Mesothelial cell of epicardium (in vitro differentiated cells): ENCODE results near the gene GGA2. TPM values are rescaled to one million over a fixed set of nuclear protein-coding genes. Genes with fewer than 3 reads are reported as not detected.
"Not testable (repeated sequence)": the region's sequence is repeated elsewhere in the genome, so short reads cannot be mapped to it uniquely, and the experiment has no call there.

Experiments
- DNase-seq, 2 experiments: peaks; one replicate each; pipeline ENCODE4 v3.0.0; 2021; ENCODE audit warnings: low spot score in 2 of 2; ENCODE audit not compliant: unreplicated experiment in 2 of 2
- H3K27ac Mint-ChIP-seq: 2 replicates; pipeline ENCODE4 v1.8.0; 2021; ENCODE audit warnings: mixed read lengths
- H3K27me3 Mint-ChIP-seq: 2 replicates; pipeline ENCODE4 v1.8.0; 2021; ENCODE audit warnings: low read depth, mixed read lengths
- H3K36me3 Mint-ChIP-seq: 2 replicates; pipeline ENCODE4 v1.8.0; 2021; ENCODE audit warnings: mixed read lengths
- H3K4me1 Mint-ChIP-seq: 2 replicates; pipeline ENCODE4 v1.8.0; 2021; ENCODE audit warnings: mixed read lengths
- H3K4me3 Mint-ChIP-seq: 2 replicates; pipeline ENCODE4 v1.8.0; 2021; ENCODE audit warnings: mild to moderate bottlenecking, moderate library complexity, mixed read lengths
- H3K9me3 Mint-ChIP-seq: 2 replicates; pipeline ENCODE4 v1.8.0; 2021; ENCODE audit warnings: mixed read lengths
- total RNA-seq: library from RNA; stranded (reverse); gene quantifications from 3 replicates; pipeline ENCODE4 v1.2.1, GENCODE V29; 2021
- TF ChIP-seq, protein P1 (sequence below): fragments of 200-600 bp; sonication (generic); IDR thresholded peaks from one replicate; pipeline ENCODE4 v1.5.0; 2021; ENCODE audit warnings: antibody characterized with exemption; ENCODE audit not compliant: unreplicated experiment

The GGA2 gene
- total RNA-seq, 1 donor from 2014 or later = 102 TPM

GRCh38 chr16:23515881-23516280 is 5.6 kb upstream of the GGA2 start:
- peaks cover 16% of the 10 kb centered on the region for H3K36me3 Mint-ChIP-seq
- no peaks in the 10 kb centered on the region for H3K27me3 Mint-ChIP-seq
- no peak overlapping the region for H3K27ac Mint-ChIP-seq

DNA sequence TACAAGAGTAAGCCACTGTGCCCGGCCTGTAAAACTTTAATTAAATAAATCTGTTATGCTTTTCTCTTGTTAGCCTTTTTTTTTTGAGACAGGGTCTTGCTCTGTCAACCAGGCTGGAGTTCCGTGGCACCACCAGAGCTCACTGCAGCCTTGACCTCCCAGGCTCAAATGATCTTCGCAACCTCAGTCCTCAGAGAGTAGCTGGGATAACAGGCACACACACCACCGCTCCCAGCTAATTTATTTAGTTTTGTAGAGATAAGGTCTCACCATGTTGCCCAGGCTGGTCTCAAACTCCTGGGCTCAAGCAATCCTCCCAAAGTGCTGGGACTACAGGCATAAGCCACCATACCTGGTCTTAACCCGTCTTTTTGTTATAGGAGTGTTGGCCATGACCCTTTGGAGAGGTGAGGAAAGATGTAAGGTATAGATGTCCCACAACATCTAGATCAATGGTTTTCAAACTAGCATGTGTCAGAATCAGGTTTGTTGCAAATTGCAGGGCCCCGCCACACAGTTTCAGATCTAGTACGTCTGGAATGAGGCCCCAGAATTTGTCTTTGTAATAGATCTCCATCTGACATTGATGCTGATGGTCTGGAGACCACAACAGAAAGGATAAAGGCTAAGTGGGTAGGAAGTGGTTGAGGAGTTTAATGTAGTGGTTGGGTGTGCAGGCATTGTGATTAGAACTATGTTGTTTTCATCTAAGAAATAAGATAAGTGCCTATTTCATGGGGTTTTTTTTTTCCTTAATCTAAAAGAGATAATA is 4.3 kb upstream of the GGA2 start:
- Mint-ChIP-seq H3K36me3 (peaks cover 14% of the 10 kb centered on the region), H3K4me1 (no peaks in the 10 kb centered on the region), H3K27ac (no peak overlapping the region), H3K4me3 (no peak overlapping the region), H3K9me3 (no peaks in the 10 kb centered on the region), H3K27me3 (no peaks in the 10 kb centered on the region)
- TF ChIP-seq, protein P1, sequence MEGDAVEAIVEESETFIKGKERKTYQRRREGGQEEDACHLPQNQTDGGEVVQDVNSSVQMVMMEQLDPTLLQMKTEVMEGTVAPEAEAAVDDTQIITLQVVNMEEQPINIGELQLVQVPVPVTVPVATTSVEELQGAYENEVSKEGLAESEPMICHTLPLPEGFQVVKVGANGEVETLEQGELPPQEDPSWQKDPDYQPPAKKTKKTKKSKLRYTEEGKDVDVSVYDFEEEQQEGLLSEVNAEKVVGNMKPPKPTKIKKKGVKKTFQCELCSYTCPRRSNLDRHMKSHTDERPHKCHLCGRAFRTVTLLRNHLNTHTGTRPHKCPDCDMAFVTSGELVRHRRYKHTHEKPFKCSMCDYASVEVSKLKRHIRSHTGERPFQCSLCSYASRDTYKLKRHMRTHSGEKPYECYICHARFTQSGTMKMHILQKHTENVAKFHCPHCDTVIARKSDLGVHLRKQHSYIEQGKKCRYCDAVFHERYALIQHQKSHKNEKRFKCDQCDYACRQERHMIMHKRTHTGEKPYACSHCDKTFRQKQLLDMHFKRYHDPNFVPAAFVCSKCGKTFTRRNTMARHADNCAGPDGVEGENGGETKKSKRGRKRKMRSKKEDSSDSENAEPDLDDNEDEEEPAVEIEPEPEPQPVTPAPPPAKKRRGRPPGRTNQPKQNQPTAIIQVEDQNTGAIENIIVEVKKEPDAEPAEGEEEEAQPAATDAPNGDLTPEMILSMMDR = no peak
- no peak for DNase-seq

More at GRCh38 chr16:23515881-23516280, 5.6 kb upstream of the GGA2 start:
- Mint-ChIP-seq H3K4me3 (no peak overlapping the region), H3K9me3 (no peaks in the 10 kb centered on the region), H3K4me1 (no peaks in the 10 kb centered on the region)
- no peak for DNase-seq
- TF ChIP-seq, protein P1 = no peak

- Mint-ChIP-seq H3K27me3 (no peaks in the 10 kb centered on the region), H3K4me1 (peaks cover 13% of the 10 kb centered on the region), H3K9me3 (no peaks in the 10 kb centered on the region), H3K27ac (no peak overlapping the region), H3K36me3 (peaks cover 13% of the 10 kb centered on the region), H3K4me3 (no peak overlapping the region)
- DNase-seq = no peak
- TF ChIP-seq, protein P1 = no peak
These were observed 1.9 kb upstream of the GGA2 start for GRCh38 chr16:23512168-23512695.

DNA sequence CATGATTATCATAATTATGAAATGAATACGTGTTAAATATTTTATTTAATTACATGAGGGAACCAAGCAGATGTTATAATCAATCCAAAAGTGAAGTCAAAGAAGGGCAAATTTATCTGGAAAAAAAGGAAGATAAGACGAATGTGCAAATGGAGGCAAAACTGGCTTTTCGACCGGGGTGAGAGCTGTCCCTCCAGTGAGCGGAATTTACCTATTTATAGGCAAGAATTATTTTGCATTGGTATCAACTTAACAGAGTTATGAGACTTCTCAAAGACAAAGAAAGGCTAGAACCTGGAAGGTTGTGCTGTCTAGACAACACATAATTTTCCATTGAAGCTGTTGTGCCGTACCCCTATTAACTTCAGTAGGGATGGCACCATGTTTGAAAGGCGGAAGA is 1.4 kb upstream of the GGA2 start:
- Mint-ChIP-seq H3K36me3 (peaks cover 13% of the 10 kb centered on the region), H3K4me3 (peak overlapping the region; percentile 59), H3K9me3 (no peaks in the 10 kb centered on the region), H3K27me3 (no peaks in the 10 kb centered on the region), H3K27ac (no peak overlapping the region), H3K4me1 (peaks cover 16% of the 10 kb centered on the region)
- DNase-seq = no peak
- TF ChIP-seq, protein P1 = no peak

- Mint-ChIP-seq H3K36me3 (peaks cover 13% of the 10 kb centered on the region), H3K27ac (peak overlapping the region; percentile 65), H3K4me1 (peaks cover 19% of the 10 kb centered on the region), H3K4me3 (peak overlapping the region; percentile 72)
- not testable (repeated sequence) for DNase-seq, H3K9me3 Mint-ChIP-seq, H3K27me3 Mint-ChIP-seq
These were observed 599 bp upstream of the GGA2 start for GRCh38 chr16:23510915-23511270.

DNA sequence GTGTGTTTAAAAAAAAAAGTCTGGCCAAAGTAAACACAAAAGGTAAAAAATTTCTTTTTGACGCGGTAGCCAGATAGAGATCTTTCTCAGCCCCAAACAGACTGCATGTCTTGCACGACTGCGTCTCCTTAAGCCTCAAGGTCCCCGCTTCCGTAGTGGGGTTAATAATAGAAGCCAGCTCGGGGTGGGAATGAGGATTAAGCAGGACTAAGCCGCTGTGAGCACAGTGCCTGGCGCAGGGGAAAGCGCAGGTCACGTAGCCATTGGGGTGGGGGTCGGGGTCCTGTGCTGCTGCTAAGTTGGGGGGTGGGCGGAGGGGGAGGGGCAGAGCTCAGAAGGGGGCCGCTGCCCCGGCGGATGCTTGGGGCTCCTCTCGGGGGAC is 521 bp downstream of the GGA2 start:
- H3K36me3 Mint-ChIP-seq = peaks cover 10% of the 10 kb centered on the region
- no peaks in the 10 kb centered on the region for H3K27me3 Mint-ChIP-seq
- peak overlapping the region; percentile 78 for H3K4me3 Mint-ChIP-seq
- no peaks in the 10 kb centered on the region for H3K9me3 Mint-ChIP-seq
- peaks cover 19% of the 10 kb centered on the region for H3K4me1 Mint-ChIP-seq
- TF ChIP-seq, protein P1 = no peak
- H3K27ac Mint-ChIP-seq = peak overlapping the region; percentile 87
- DNase-seq = peak in 1 of 2 experiments; percentile 40
